T1000 (cell line): ENCODE data around the gene NR3C2.

Experiments
- DNase-seq: peaks from one replicate; lab custom pipeline; 2025; ENCODE audit warnings: mixed read lengths; lab: John Stamatoyannopoulos, UW

NR3C2 gene

DNA sequence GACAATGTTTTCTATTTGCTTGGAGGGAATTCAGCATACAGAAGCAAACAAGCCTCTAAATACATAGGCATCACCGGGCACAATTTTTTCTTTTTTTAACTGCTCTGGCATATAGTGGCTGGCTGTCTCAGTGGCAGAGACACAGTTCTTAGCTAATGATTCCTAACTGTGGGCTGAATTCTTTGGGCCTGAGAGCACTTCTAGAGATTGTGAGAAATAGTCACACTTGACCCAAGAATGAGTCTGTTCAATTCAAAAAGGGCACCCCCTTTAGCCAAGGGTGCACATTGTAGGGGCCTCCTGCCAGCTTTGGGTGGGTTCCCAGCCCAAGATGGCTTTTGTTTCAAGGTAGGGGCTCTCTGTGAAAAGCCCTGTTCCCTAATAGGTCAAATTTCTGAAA is 364.6 kb downstream of the NR3C2 start:
- no peak for DNase-seq

DNA sequence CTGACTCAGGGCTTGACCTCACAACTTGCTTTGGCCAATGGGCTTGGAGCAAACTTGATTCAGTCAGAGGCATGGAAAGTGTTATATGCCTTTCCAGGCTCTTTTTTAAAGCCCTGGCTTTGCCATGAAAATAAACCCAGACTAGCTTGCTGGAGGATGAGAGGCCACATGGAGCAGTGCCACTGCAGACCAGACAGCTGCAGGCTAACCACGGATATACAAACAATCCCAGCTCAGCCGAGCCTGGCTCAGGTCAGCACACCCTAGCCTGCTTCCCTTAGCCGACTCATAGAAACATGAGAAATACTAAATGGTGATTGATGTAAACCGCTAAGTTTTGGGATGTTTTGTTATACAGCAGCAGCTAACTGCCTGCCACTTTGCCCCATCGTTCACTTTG is 365.2 kb downstream of the NR3C2 start:
- DNase-seq: no peak

DNA sequence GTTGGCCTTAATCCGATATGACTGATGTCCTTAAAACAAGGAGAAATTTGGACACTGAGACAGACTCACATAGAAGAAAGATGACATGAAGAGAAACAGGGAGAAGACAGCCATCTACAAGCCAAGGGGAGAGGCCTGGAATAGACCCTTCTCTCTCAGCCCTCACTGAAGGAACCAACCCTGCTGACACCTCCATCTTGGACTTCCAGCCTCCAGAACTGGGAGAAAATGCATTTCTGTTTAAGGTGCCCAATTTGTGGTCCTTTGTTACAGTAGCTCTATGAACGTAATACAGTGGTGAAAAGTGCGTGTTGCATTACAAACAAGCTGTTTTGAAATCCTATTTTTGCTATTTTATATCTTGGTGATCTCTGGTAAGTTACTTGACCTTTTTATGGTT is 366.8 kb downstream of the NR3C2 start:
- no peak for DNase-seq

DNA sequence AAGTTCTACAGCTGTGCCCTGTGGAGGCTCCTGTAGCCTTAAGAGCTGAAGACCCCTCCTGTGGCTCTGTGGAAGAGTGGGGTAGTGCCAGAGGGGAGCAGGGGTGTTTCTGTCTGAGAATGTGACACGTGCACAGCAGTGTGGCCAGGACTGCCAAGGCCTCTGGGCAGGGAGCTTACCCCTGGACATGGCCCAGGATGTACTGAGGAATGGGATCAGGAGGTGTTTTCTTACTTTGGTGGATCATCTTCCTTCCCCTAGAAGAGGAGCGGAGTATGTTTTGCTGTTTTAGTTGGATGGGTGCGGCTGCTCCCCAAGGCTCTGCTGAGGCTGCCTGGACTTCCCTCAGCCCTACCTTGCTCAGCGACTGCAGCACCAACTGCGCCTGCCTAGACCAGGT is 367.8 kb downstream of the NR3C2 start:
- no peak for DNase-seq

DNA sequence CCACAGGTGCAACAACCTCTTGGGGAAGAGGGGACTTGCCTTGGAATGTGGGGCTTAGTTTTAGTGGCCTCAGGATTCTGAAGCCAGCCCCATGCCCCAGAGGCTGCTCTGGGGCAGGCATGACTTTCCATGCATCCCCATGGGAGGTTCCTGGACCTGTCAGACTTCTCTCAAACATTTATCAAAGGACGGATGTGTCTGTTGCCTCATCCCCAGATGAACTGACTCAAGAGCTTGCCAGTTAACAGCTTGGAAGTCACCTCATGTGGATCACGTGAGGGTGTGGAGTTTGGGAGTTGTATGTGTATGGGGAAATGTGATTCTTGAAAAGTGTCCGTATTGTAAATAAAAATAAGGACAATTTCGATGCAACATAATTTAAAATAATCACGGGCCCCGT is 368.9 kb downstream of the NR3C2 start:
- no peak for DNase-seq

DNA sequence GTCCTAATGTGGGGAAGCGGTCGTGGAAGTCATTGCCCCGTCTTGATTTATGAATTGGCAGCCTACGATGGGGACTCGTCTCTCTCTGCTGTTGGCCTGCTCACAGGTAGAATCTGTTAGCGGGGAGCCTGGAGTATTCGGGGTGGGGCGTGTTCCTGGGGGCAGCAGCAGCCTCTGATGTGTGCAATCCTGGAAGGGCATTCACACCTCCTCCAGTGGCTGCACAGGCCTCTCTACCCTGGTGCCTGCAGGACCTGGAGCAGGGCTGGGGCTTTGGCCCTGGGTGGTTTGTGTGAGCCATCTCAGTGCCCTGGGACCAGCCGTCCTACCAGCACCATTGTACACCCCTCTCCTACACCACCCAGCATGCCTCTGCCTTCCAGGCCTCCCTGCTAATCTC is 369.4 kb downstream of the NR3C2 start:
- no peak for DNase-seq

DNA sequence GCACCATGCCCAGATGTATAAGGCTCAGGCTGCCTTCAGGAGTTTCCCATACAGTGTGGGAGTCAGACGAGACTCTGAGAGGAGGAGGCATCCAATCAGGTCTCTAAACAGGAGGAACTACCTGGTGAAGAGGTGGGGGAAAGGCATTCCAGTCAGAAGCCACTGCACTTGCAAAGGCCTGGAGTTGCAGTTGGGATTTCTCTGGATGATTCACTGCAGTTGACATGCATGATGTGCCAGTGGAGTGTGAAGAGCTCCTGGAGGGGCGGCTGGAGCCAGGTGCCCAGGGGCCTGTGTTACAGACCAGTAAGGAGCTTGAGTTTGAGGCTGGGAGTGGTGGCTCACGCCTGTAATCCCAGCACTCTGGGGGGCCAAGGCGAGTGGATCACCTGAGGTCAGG is 371.2 kb downstream of the NR3C2 start:
- no peak for DNase-seq

DNA sequence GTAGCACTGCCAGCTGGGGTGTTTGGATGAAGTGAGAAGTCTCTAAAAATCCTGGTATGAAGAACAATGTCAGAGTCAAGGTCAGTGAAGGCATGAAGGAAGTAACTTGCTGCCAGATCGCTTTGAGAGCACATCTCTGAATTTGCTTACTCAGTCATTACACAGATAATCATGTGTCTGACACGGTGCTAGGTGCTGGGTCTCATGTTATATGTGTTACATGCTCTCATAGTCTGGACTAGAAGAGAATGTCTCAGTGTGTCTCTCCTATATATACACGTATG is 372.4 kb downstream of the NR3C2 start:
- no peak for DNase-seq

DNA sequence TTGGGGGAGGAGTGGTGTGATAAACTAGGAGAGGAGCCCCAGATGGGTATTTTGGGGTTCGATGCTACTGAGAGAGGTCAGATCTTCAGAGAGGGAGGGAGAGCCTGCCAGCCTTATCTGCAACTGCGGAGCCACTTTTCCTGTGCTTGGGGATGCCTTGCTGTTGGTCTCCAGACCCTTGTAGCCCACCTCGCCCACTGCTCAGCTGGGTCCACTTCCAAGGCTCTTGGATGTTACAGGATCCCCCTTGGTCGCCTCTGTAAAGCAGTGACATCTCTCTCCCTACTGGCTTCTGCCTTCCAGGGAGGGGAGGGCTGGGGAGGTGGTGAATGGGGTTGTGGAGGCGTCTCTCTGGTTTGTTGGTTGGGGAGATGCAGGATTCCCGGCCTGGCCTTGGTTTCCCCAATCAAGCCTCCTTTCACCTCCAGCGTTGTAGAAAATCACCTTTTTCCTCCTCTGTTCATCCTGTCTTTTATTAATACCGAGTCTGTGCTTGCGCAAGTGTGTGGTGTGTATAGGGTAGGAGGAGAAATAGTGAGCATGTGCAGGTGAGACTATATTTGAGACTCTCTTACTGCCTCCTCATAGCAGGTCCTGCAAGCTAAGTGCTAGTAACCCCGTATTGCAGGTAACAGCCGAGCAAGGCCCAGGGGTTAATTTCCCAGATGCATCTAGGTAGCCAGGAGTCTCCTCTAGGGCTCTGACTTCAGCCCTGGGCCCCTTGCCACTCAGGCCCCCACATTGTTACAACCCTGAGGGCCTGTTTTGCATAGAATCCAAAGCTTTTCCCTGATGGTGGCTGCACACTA is 372.9 kb downstream of the NR3C2 start:
- no peak for DNase-seq

DNA sequence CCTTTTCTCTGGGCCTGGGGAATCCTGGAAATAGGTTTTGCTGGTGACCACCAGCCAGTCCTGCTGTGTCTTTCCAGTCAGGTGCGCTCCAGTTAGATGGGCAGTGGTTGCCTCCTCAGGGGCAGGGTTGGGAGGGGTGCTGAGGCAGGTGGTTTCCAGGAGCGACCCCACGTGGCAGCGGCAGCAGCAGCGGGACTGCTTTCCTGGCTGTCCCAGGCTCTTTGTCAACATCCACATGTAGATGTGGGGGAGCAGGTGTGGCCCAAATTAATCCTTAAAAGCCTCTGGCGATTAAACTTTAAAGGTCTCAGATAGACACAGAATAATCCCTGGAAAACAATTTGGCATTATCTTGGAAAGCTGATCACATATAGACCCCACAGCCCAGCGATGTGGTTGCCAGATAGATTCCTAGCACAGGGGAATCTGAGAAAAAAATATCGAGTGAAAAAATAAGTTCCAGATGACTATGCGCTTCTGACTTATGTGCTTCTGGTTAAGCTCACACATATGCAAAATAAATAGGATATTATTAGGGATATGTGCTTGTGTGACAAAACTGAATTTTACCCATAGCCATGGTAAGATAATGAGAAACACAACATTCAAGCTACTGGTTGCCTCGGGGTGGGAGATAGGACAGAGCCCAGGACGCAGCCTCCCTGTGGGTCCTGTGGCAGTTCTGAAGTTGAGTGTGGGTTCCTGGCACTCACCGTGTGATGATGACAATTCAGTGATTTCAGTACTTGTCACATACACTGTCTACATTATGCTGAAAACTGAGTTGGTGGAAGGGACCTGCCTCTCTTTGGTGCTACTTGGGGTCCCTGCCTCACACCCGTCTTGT is 373.9 kb downstream of the NR3C2 start:
- no peak for DNase-seq

DNA sequence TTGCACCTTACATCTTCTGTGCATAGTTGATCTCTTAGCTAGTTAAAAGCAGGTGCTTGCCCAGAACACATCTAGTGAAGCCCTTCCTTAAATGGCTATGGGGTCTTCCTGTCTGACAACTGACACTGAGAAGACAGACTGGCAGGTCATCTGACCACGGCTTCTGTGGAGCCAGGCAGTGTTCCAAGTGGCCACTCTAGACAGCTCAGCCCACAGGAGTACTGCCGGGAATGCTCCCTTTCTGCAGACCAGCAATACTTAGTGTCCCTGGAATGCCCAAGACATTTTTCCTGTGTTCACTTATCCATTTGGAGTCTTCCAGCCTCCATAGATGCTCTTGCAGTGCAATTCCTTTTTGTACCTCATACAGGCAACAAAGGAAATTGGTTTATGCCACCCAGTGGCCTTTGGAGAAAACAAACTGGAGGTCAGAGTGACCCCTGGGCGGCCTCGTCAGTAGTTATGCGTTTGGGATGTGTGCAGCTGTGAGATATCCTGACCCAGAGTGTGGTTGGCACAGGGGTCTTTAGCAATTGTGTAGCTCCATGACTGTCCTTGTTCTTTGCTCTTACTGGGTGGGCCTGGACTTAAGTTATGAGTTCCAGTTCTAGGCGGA is 374.8 kb downstream of the NR3C2 start:
- DNase-seq: no peak

DNA sequence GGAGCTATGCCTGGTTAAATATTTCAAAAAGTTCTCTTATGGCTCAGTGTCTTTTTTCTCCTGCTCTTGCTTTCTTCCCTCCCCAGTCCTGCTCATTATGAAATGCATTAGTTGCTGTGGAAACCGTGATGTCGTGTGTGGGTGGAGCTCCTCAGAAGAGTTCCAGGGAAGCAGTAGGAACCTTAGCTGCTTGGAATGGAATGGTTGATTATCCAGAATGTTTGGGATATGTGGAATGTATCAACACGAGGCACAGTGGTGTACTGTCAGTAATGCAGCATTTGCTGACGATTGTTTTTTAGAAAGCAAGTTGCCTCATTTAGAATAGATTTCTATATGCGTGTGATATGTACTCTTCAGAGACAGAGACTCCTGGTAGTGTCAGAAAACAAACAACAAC is 377.1 kb downstream of the NR3C2 start:
- DNase-seq: no peak

DNA sequence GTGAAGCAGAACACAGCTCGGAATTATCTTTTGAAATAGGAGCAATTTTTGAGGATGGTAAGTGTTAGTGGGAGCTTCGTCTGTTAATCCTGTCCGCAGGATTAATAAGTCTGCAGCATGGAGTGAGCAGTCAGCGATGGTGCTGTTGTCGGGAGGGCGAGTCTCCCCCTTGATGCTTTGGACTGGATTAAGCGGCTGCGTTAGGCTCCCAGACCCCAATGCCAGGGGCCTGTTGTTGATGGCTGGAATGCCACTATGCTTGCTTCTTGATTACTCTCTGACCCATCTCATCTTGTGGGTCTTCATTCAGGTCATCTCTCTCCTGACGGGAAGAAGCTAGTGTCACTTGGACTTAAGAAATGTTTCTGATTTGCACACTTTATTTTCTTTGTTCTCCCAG is 377.8 kb downstream of the NR3C2 start:
- no peak for DNase-seq

DNA sequence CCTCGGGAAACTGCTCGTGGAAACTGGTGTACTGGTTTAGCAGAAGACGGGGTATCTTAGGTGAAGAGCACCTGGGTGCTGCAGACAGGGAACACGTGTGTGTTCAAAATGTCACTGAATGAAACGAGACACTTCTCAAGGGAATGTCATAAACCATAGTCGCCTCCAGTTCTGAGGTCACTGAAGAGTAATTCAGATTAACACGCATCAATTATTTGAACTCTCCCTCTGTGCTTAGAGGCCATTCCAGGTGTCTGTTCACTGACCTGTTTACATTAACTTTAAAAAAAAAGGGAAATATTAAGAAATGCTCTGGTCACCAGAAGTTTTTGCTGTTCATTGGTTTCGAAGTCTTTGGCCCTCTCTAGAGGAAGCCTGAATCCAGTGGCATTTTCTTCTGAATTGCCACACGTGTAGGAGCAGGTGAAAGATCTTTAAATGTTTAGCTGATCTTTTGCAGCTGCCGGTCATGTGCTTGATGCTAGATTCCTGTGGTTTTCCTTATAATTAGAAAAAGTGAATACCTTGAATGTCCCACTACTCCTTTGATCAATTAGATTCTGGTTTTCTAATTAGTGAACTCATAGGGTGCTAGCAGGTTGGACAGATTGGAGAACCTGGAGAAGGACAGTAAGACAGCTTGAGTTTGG is 379.8 kb downstream of the NR3C2 start:
- no peak for DNase-seq

DNA sequence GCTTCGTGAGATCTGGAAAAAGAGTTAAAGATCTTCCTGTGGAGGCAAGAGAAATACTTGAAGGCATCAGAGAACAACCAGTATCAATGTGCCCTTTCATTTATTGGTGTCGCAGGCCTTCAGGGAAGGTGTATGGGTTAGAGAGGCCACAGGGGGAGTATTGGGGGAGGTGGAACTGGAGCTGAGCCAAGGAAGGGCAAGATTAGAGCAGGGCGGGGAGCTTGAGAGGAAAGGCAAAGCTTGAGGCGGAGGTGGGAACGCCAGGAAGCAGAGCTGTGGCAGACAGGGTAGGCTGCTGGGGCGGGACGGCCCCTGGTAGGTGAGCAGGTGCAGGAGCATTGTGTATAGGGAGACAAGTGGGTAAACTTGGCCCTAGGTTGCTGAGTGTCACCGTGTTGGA is 380.4 kb downstream of the NR3C2 start:
- no peak for DNase-seq

DNA sequence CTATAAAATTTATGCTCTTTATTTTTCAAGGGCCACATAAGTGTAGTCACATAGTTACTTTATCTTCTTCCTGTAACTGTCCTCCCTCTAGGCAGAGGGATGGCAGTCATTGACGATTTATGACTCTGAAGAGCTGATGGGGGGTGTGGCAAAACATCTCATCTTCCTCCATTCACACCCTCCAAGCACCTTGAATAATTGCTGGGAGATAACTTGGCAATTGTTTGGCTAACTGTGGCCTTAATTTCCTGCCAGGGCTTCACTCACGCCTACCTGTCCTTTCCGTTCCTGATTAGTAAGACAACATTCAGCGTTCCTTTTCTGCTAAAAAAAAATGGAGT is 381.1 kb downstream of the NR3C2 start:
- no peak for DNase-seq

DNA sequence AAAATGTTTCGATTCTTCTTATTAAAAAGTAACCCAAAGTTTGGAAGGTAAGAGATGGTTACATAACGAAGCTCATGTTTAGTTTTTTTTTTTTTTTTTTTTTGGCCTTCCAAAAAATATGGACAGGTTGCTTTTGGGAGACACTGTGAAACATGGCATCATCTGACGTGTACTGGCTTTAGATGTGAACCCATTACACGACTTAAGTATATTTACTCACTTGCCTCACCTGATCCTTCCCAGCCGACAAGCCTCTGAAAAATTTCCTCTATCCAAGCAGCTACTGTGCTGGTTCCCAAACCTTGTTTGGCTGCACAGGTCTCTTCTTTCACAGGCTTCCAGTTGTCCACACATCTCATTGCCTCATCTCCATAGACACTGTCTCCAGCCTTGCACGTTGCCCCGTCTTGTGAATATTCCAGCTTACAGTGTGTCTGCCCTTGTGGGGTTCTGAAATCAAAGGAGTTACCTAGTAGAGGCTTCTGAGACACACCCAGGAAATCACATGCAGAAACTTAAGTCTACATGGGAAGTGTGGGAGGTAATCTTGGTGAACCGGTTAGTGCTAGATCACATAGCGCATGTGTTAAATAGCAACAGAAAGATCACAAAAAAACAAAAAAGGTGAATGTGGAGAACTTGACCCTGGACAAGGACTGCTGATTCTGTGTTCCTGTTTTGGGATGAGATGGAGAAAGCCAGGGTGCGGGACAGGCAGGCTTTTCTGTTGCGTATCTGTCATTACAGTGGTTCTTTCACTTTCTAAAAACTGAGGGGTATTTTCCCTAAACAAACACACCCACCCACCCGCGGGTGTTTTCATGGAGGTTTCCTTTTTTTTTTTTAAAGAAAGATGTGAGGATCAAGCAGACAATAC is 381.7 kb downstream of the NR3C2 start:
- no peak for DNase-seq

DNA sequence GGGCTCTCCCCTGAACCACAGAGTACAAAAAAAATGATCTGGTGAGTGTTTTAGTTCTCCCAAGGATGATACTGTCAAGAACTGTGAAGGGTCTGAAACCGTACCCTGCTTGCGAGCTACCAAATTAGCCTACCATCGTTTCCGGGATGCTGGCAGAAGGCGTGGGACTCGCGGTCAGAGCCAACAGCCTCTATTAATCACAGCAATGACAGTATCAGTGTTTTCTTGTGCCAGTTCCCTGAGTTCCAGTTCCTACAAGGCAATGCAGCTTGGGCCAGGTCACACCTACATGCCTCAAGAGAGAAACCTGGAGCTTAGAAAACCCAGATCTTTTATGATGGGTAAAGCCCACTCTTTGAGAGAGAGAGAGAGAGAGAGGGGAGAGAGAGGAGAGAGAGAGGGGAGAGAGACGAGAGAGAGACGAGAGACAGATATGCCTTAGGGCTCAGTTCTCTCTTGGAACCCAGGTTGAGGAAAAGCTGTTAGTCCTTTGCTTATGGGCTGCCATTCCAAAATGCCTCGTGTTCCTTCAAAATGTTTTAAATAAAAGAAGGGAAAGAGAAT is 382.5 kb downstream of the NR3C2 start:
- DNase-seq: no peak

DNA sequence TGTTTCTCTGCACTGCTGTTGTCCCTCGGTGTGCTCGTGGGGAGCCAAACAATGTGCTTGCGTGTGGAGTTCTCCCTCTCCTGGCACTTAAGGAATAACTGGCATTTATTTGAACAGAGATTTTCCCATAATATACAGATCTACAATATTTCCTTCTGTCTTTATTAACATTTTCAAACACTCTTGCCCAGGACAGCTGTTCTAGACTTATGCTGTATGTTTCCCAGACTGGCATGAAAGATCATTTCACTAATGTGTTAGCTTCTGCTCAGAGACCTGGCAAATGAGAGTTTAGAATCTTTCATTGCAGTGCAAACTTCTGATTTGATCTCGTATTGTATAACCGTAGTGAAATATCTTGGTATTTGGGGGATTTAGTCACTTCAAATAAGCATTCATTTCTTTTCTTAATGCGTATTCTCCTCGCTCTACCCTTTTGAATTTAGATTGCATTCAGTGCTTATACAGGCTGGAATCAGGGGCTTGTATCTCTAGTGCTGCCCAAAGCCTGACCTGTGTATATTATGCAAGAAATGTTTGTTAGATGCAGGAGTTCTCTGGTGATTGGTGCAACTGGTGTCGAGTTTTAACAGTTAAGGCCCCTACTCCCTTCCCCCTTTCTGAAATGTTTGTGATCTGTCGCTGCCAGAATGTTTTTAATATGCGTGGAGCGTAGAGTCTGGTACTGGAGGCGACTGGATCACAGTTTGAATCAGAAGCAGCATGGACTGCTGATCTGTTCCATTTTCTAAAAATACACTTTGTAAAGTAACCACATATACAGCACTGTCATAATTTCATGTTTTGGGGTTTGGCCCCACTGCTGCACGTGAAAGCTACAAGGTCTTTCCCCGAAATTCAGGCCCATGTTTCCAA is 384.0 kb downstream of the NR3C2 start:
- DNase-seq: no peak

DNA sequence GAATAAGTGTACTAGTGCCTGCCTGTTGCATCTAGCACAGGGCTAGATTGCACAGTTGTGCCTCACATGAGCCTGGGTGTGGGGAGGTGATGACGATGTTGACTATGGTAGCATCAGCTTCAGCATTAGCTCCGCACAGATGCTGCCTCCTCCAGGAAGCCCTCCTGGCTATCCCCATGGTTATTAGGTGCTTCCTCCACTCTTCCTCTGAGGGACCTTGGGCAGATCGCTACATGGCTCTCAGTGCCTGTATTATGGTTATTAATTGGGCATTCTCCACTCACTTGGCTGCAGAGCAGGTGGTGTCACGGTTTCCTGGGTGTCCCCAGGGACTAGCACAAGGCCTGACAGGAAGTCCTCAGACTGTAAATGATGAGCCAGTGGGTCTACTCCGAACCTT is 384.7 kb downstream of the NR3C2 start:
- no peak for DNase-seq

DNA sequence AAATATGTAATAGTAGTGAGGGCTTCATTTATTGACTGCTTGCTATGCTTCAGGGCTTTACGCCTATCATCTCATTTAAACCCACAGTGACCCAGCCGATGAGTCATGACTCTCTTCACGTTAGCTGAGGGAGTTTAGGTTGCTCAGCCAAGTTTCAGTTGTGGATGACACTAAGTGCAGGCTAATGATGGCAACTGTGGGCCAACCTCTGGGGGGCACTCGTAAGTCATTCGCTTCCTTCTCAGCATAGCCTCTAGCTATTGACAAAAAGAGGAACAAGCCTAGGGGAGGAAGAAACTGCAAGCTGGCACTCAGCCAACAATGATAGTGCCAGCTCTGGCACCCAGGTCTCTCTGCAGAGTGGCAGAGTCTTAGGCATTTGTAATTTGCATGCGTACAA is 385.3 kb downstream of the NR3C2 start:
- DNase-seq: no peak
